GM12872 (cell line): Measurements from ENCODE around the gene ICAM1.

Experiments used
- CTCF ChIP-seq: IDR thresholded peaks from 3 replicates; pipeline ENCODE4 v1.5.1; 2011; ENCODE audit warnings: low read depth, mild to moderate bottlenecking, low read length, moderate library complexity; ENCODE audit not compliant: insufficient read depth

Gene ICAM1

GRCh38 chr19:10290357-10290875 lies 19.5 kb downstream of the ICAM1 start:
- TF ChIP-seq CTCF, result no peak

GRCh38 chr19:10290876-10291553 lies 20.1 kb downstream of the ICAM1 start:
- TF ChIP-seq CTCF, result no peak

GRCh38 chr19:10291554-10292205 lies 20.8 kb downstream of the ICAM1 start:
- TF ChIP-seq CTCF, result no peak

- TF ChIP-seq CTCF, result no peak
Measured at GRCh38 chr19:10292206-10292788, 21.4 kb downstream of the ICAM1 start.

GRCh38 chr19:10292789-10293636 lies 22.1 kb downstream of the ICAM1 start:
- TF ChIP-seq CTCF, result no peak

- no peak for TF ChIP-seq CTCF
Measured at GRCh38 chr19:10293637-10294367, 22.9 kb downstream of the ICAM1 start.

GRCh38 chr19:10294368-10294697 lies 23.4 kb downstream of the ICAM1 start:
- no peak for TF ChIP-seq CTCF
